ENCODE data around the gene PEPD.

PEPD gene

DNA sequence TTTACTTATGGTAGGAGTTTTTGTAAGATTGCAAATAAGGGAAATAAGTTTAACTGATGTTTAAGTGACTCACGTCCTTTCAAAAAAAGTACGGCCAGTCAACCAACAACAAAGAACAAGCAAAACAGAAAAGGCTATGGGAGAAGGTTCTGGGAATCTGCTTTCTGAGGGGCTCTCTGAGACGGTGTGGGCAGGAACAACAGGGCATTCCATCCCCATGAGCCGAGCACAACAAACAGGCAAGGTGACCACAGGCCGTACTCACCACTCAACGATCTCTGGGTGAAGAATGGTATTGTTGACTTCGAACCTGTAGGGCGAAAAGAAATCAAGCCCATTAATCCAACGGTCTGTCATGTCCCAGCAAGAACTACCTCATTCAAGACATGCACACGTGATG is 43.8 kb downstream of the PEPD start:
- CTCF ChIA-PET, result no interaction called here
- TF ChIP-seq CTCF (conservative IDR thresholded peaks at IDR 0.05; ENCODE audit: low read depth), result no peak
- POLR2A ChIA-PET (ENCODE audit: low non-redundant PET), result no interaction called here
- no peak overlapping the region for H3K27ac ChIP-seq
- DNase-seq (ENCODE audit: low spot score), result no peak

DNA sequence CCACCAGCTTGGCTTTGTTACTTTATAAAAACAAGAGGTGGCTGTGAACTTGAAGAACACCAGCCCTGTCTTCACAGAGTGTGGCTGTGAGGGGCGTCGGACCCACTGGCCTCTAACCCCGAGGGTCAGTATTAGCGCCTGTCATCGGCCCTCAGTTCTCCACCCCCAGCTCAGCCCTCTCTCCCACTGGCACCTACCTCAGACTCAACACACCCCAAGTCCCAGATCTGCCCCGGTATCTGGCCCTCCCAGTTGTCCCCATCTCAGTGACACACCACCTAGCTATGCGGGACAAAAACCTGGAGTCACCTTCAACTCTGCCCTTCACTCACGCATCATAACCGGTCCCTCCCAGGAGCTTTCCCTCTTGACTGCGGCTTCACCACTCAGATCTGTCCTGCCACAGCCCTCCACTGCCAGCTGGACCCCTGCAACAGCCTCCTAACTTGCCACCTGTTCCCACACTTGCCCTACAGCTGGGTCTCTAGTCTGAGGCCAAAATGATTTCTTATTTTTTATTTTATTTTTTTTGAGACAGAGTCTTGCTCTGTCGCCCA is 45.4 kb downstream of the PEPD start:
- ChIA-PET POLR2A (ENCODE audit: low non-redundant PET) (no interaction called here), CTCF (interaction anchor here (0.7 kb wide), 1 partner anchor 620 kb away, joined by 3 read pairs; no protein-coding TSS in a partner anchor)
- TF ChIP-seq CTCF (conservative IDR thresholded peaks at IDR 0.05; ENCODE audit: low read depth), result no peak
- no peak overlapping the region for H3K27ac ChIP-seq
- DNase-seq (ENCODE audit: low spot score), result no peak

- peak overlapping the region; percentile 39; the same call in 1 of the 2 replicates for H3K27ac ChIP-seq
- ChIA-PET CTCF (no interaction called here), POLR2A (ENCODE audit: low non-redundant PET) (no interaction called here)
- TF ChIP-seq CTCF (conservative IDR thresholded peaks at IDR 0.05; ENCODE audit: low read depth), result no peak
- DNase-seq (ENCODE audit: low spot score), result peak; percentile 15
Observed at GRCh38 chr19:33473653-33474305, 47.8 kb downstream of the PEPD start.

- TF ChIP-seq CTCF (conservative IDR thresholded peaks at IDR 0.05; ENCODE audit: low read depth), result no peak
- H3K27ac ChIP-seq, result peak overlapping the region; percentile 32; the same call in 1 of the 2 replicates
- ChIA-PET POLR2A (ENCODE audit: low non-redundant PET) (no interaction called here), CTCF (no interaction called here)
- peak; percentile 83 for DNase-seq (ENCODE audit: low spot score)
Observed at GRCh38 chr19:33472691-33473652, 48.6 kb downstream of the PEPD start.

DNA sequence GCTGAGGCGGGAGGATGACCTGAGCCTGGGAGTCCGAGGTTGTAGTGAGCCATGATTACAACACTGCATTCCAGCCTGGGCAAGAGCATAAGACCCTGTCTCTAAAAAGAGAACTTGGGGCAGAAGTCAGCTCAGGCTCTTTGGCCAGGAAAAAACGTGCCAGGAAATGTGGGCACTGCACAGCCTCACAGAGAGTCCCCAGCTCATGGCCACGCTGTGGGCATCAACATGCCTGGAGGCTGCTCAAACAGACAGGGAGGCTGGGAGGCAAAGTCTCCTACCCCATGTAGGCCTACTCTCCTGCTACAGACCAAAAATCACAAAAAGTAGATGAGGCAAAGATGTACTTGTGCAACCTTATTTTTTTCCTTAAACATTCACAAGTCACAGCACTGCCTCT is 49.4 kb downstream of the PEPD start:
- CTCF ChIA-PET, result interaction anchor here (0.6 kb wide), 2 partner anchors 38 to 126 kb away, joined by 3 to 5 read pairs; no protein-coding TSS in a partner anchor
- POLR2A ChIA-PET (ENCODE audit: low non-redundant PET), result no interaction called here
- H3K27ac ChIP-seq, result no peak overlapping the region
- no peak for DNase-seq (ENCODE audit: low spot score)
- TF ChIP-seq CTCF (conservative IDR thresholded peaks at IDR 0.05; ENCODE audit: low read depth), result no peak
